ENCODE measurements around the gene MYO9B. TPM values are rescaled to one million over a fixed set of nuclear protein-coding genes. Genes with fewer than 3 reads are reported as not detected.

The MYO9B gene
- total and polyA plus RNA-seq, 11 donors: 24.2 to 89.4 (median 31.3) TPM

- peaks cover 0 to 29% (median 13%) of the 10 kb centered on the region in 9 donors for H3K36me3 ChIP-seq
- peaks cover 0 to 47% (median 21%) of the 10 kb centered on the region in 12 donors for H3K4me1 ChIP-seq
- no peaks in the 10 kb centered on the region for H3K27me3 ChIP-seq
- no peak overlapping the region for H3K4me3 ChIP-seq
- peak overlapping the region in 11 of 12 donors; percentile 24 to 64 (median 40) for H3K27ac ChIP-seq
- H3K9me3 ChIP-seq: no peaks in the 10 kb centered on the region
- ATAC-seq (peak in 3 of 4 donors; percentile 47 to 63 (median 60)), DNase-seq (no peak)
- 66 to 70% (median 69%) methylated on average over 8 of the region's 8 CpGs for WGBS, 4 donors
- no peak for TF ChIP-seq CTCF (IDR thresholded peaks at IDR 0.05)
- TF ChIP-seq POLR2A (IDR thresholded peaks at IDR 0.05): peak in 1 of 2 donors; percentile 19
- intact Hi-C loops (cut with DNase I): loop anchor here in 1 of 10 donors (5.0 kb wide), 1 partner anchor 40 kb away; no protein-coding TSS in a partner anchor
These were observed 22.1 kb downstream of the MYO9B start for GRCh38 chr19:17097593-17098126.

DNA sequence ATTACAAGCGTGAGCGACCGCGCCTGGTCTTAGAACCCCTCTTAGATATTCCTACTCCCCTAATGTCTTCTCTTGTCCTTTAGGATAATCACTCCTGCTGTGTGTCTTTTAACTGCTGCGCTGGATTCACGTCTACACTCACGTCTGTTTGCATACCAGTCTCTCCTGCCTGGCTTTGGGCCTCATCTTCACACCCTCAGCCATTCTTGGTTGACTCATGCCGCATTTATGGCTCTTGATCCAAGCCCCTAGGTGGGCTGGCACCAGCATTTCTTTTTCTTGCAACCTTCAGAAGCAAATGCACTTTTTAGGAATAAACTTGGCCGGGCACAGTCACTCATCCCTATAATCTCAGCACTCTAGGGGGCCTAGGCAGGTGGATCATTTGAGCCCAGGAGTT, 22.7 kb downstream of the MYO9B start:
- 90 to 94% (median 93%) methylated on average over 9 of the region's 9 CpGs for WGBS, 4 donors
- ATAC-seq: no peak
- intact Hi-C loops (cut with DNase I): loop anchor here in 1 of 10 donors (5.0 kb wide), 1 partner anchor 39 kb away; no protein-coding TSS in a partner anchor

GRCh38 chr19:17101686-17102628, 26.4 kb downstream of the MYO9B start:
- H3K4me1 ChIP-seq: peaks cover 0 to 43% (median 10%) of the 10 kb centered on the region in 12 donors
- no peak overlapping the region for H3K4me3 ChIP-seq
- 97 to 98% (median 97%) methylated on average over 44 to 59 of the region's 59 CpGs for WGBS, 4 donors
- no peaks in the 10 kb centered on the region for H3K27me3 ChIP-seq
- peaks cover 0 to 5% (median 0%) of the 10 kb centered on the region in 12 donors for H3K9me3 ChIP-seq
- no peak for ATAC-seq
- peaks cover 0 to 61% (median 31%) of the 10 kb centered on the region in 9 donors for H3K36me3 ChIP-seq
- intact Hi-C loops (cut with DNase I): no loop called here
- no peak for DNase-seq
- H3K27ac ChIP-seq: no peak overlapping the region
- TF ChIP-seq CTCF (IDR thresholded peaks at IDR 0.05): no peak
- TF ChIP-seq POLR2A (IDR thresholded peaks at IDR 0.05): no peak

More for the DNA sequence above, 22.7 kb downstream of the MYO9B start:
- peaks cover 0 to 41% (median 21%) of the 10 kb centered on the region in 12 donors for H3K4me1 ChIP-seq
- peaks cover 0 to 29% (median 19%) of the 10 kb centered on the region in 9 donors for H3K36me3 ChIP-seq
- peaks cover 0 to 4% (median 0%) of the 10 kb centered on the region in 12 donors for H3K9me3 ChIP-seq
- H3K27ac ChIP-seq: peak overlapping the region in 2 of 12 donors; percentile 64
- H3K27me3 ChIP-seq: no peaks in the 10 kb centered on the region
- no peak for DNase-seq
- no peak for TF ChIP-seq POLR2A (IDR thresholded peaks at IDR 0.05)
- no peak for TF ChIP-seq CTCF (IDR thresholded peaks at IDR 0.05)
- H3K4me3 ChIP-seq: no peak overlapping the region

- no peak for DNase-seq
- H3K36me3 ChIP-seq: peaks cover 0 to 64% (median 31%) of the 10 kb centered on the region in 9 donors
- peaks cover 0 to 5% (median 0%) of the 10 kb centered on the region in 12 donors for H3K9me3 ChIP-seq
- no peak overlapping the region for H3K4me3 ChIP-seq
- H3K4me1 ChIP-seq: peaks cover 0 to 43% (median 11%) of the 10 kb centered on the region in 12 donors
- H3K27ac ChIP-seq: no peak overlapping the region
- intact Hi-C loops (cut with DNase I): no loop called here
- no peak for TF ChIP-seq POLR2A (IDR thresholded peaks at IDR 0.05)
- peak in 10 of 12 donors; percentile 18 to 52 (median 40) for TF ChIP-seq CTCF (IDR thresholded peaks at IDR 0.05)
- WGBS, 4 donors: 64 to 97% (median 78%) methylated on average over 3 of the region's 3 CpGs
- ATAC-seq: no peak
- H3K27me3 ChIP-seq: no peaks in the 10 kb centered on the region
These were observed 27.6 kb downstream of the MYO9B start for GRCh38 chr19:17103177-17103576.

Measured in heart left ventricle (tissue), 16 donors.